ENCODE data around the gene TANGO2. TPM values are rescaled to one million over a fixed set of nuclear protein-coding genes. Genes with fewer than 3 reads are reported as not detected.

Gene TANGO2
- total RNA-seq, 1 donor from 2014 or later = 14.8 TPM

GRCh38 chr22:20080776-20081654 lies 60.1 kb downstream of the TANGO2 start:
- TF ChIP-seq, protein P1, sequence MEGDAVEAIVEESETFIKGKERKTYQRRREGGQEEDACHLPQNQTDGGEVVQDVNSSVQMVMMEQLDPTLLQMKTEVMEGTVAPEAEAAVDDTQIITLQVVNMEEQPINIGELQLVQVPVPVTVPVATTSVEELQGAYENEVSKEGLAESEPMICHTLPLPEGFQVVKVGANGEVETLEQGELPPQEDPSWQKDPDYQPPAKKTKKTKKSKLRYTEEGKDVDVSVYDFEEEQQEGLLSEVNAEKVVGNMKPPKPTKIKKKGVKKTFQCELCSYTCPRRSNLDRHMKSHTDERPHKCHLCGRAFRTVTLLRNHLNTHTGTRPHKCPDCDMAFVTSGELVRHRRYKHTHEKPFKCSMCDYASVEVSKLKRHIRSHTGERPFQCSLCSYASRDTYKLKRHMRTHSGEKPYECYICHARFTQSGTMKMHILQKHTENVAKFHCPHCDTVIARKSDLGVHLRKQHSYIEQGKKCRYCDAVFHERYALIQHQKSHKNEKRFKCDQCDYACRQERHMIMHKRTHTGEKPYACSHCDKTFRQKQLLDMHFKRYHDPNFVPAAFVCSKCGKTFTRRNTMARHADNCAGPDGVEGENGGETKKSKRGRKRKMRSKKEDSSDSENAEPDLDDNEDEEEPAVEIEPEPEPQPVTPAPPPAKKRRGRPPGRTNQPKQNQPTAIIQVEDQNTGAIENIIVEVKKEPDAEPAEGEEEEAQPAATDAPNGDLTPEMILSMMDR (conservative IDR thresholded peaks at IDR 0.05; ENCODE audit: low read depth, low read length) = no peak
- DNase-seq (ENCODE audit: low read depth) = no peak
- H3K4me3 ChIP-seq (ENCODE audit: low read depth, low read length) = peak overlapping the region; percentile 79

DNA sequence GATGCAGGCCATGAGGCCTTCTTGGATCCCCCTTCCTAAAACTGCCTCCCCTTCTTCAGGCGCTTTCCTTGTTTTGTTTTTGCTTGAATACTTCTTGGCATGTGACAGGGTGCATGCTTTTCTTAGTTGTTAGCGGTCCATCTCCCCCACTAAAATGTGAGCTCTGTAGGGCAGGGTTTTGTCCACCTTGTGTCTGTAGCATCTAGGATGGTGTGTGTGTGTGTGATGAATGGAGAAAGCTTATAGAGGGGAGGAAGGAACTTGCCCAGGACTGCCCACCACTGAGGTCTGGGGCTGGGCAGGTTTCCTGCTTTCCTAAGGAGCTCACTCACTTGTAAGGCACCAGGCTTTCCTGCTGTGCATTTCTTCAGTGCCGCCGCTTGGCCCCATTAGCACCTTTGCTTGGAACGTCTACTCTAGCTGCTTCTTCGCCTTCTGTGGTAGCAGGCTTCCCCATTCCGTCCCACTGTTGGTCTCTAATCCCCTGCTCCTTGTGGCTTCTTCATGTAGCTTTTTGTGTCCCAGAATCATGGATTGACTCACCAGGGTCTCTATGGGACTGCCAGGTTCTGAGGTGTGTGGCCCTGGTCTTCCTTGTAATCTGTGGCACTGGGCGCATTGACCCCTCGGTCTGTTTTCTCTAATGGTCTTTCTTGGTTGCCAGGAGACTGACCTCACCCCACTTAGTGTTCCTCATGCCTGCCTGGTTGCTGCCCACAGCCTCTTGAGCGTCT lies 62.4 kb downstream of the TANGO2 start:
- TF ChIP-seq, protein P1 (conservative IDR thresholded peaks at IDR 0.05; ENCODE audit: low read depth, low read length) = no peak
- H3K4me3 ChIP-seq (ENCODE audit: low read depth, low read length) = no peak overlapping the region
- no peak for DNase-seq (ENCODE audit: low read depth)

GRCh38 chr22:20083891-20084546 lies 63.1 kb downstream of the TANGO2 start:
- no peak for DNase-seq (ENCODE audit: low read depth)
- TF ChIP-seq, protein P1 (conservative IDR thresholded peaks at IDR 0.05; ENCODE audit: low read depth, low read length) = no peak
- no peak overlapping the region for H3K4me3 ChIP-seq (ENCODE audit: low read depth, low read length)

DNA sequence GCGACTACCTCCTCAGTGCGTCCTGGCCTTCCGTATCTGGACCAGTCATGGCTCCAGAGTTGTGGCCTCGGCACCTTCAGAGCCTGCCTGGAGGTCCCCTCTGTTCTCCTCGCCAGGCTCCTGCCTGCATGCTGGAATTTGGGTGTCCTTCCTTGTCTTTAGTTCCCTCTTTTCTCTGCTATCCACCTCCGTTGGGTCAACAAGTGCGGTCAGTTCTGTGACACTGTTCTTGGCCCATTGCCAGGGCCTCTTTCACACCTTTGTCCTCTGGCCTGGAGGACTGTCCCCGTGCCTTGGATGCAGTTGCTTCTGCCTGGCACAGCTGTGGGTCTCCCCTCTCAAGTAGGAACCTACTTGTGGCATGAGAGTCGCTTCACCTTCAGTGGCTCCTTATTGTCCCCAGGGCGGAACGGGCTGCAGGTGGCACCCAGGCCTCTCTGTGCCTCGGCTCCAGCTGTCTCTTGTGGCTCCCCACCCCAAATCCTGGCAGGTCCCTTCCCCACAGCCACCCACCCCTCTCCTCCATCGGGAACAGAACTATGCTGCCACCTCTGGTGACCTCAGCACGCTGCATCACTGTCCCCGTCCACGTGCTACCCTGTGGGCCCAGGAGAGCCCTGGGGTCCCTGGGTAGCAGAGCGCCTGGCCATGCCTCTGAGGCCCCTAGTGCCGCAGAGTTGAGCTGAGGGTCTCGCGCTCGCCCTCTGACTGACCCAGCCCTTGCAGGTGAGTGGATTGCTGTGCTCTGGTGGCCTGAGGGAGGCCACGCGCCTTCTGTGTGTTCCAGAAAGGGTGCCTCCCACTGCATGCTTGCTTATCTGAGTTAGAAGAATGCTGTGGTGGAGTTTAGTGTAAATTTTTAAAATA lies 63.9 kb downstream of the TANGO2 start:
- H3K4me3 ChIP-seq (ENCODE audit: low read depth, low read length) = no peak overlapping the region
- DNase-seq (ENCODE audit: low read depth) = no peak
- TF ChIP-seq, protein P1 (conservative IDR thresholded peaks at IDR 0.05; ENCODE audit: low read depth, low read length) = peak; percentile 43

GRCh38 chr22:20085651-20086050 lies 64.7 kb downstream of the TANGO2 start:
- TF ChIP-seq, protein P1 (conservative IDR thresholded peaks at IDR 0.05; ENCODE audit: low read depth, low read length) = no peak
- no peak overlapping the region for H3K4me3 ChIP-seq (ENCODE audit: low read depth, low read length)
- no peak for DNase-seq (ENCODE audit: low read depth)

GRCh38 chr22:20086101-20086599 lies 65.2 kb downstream of the TANGO2 start:
- DNase-seq (ENCODE audit: low read depth) = no peak
- H3K4me3 ChIP-seq (ENCODE audit: low read depth, low read length) = no peak overlapping the region
- TF ChIP-seq, protein P1 (conservative IDR thresholded peaks at IDR 0.05; ENCODE audit: low read depth, low read length) = no peak
